IPS-18c (cell line): ENCODE data around the gene TMEM209.
A peak's percentile ranks its signal among the peaks of the same experiment; 100 is the strongest.
"Not testable (repeated sequence)": the region's sequence is repeated elsewhere in the genome, so short reads cannot be mapped to it uniquely, and the experiment has no call there.

Experiments
- H3K4me3 ChIP-seq: 2 replicates; pipeline ENCODE4 v1.7.0; 2013; ENCODE audit warnings: low read depth, mild to moderate bottlenecking, low read length, moderate library complexity; ENCODE audit not compliant: insufficient read depth
- H3K9me3 ChIP-seq: one replicate; pipeline ENCODE4 v1.6.1; 2013; ENCODE audit warnings: mild to moderate bottlenecking, low read length, moderate library complexity; ENCODE audit not compliant: control insufficient read depth, insufficient read depth

The TMEM209 gene

GRCh38 chr7:130151591-130152492, 53.4 kb downstream of the TMEM209 start:
- H3K4me3 ChIP-seq = no peak overlapping the region
- H3K9me3 ChIP-seq = no peaks in the 10 kb centered on the region

DNA sequence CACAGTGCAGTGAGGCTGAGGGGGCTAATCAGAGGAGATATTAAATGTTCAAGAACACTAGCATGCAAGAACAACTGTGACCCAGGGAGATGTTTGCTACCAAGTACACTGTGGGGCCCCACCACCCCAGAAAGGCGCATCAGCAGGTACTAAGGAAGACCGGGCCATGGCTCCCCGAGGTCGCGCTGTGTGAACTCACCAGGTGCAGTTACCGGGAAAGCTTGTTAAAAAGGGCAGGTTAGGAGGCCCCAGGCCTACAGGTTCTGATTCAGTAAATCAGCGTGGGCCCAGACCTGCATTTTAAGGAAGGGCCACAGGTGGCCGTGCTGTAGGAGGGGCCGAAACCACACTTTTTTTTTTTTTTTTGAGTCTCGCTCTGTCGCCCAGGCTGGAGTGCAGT, 54.6 kb downstream of the TMEM209 start:
- no peak overlapping the region for H3K4me3 ChIP-seq
- H3K9me3 ChIP-seq = no peaks in the 10 kb centered on the region

DNA sequence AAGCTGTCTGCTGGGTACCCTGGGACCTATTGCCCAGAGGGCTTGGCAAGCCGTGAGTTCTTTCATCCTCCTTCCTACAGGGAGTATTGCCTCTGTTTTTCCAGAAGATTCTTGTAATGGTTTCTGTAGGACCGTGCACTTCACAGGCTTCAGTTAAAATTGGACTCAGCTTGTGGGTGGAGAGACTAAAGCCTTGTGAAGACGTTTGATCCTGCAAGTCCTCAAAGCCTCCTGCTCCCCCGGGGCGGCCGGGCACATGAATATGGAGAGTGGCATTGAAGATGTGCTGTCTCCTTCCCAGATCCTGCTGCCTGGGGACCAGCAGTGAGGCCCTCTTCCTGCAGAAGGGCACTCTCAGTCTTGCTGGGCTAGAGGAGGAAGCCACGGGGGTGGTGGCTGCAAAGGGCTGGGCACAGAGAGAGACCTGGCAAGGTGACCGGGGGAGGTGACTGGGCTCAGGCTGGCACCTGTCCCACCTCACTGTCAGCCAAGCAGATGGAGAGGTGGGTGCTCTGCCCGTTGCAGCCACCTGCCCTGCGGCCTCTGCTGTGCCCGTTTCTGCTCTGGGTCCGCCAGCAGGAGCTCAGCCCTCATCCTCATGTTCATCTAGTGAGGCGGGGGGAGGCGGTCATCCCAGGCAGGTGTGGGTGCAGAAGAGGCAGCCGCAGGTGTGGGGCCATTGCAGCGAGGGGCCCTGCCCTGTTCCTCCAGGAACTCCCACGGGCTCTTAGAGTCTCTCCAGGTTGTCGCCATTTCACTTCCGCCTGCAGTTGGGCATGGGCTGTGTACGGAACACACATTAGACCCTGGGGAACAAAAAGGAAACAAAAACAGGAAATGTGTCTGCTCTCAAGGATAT, 55.7 kb downstream of the TMEM209 start:
- H3K4me3 ChIP-seq = no peak overlapping the region
- H3K9me3 ChIP-seq = no peaks in the 10 kb centered on the region

- H3K9me3 ChIP-seq = no peaks in the 10 kb centered on the region
- no peak overlapping the region for H3K4me3 ChIP-seq
Observed at GRCh38 chr7:130148561-130148960, 56.6 kb downstream of the TMEM209 start.

GRCh38 chr7:130147710-130148325, 57.4 kb downstream of the TMEM209 start:
- no peak overlapping the region for H3K4me3 ChIP-seq
- H3K9me3 ChIP-seq = no peaks in the 10 kb centered on the region

DNA sequence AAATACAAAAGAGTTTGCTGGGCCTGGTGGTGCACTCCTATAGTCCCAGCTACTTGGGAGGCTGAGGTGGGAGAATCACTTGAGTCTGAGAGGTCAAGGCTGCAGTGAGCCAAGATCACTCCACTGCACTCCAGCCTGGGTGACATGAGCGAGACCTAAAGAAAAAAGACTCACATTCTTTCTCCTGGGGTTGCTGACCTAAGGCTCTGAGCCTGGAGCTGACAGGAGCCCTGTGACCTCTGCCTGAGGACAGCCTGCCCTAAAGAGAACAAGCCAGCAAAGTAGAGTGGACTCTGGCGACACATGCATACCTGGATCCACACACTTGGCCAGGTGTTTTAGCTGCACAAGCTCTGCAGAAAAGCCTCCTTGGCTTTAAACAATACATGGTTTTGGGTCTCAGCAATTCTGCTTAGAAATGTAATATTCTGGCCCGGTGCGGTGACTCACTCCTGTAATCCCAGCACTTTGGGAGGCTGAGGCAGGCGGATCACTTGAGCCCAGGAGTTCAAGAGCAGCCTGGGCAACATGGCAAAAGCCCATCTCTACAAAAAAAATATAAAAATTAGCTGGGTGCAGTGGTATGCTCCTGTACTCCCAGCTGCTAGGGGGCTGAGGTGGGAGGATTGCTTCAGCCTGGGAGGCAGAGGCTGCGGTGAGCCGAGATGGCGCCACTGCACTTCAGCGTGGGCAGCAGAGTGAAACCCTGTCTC, 58.4 kb downstream of the TMEM209 start:
- Histone ChIP-seq H3K9me3 (no peaks in the 10 kb centered on the region), H3K4me3 (no peak overlapping the region)

- H3K4me3 ChIP-seq, H3K9me3 ChIP-seq: not testable (repeated sequence)
Observed at GRCh38 chr7:130146142-130146541, 59.1 kb downstream of the TMEM209 start.

DNA sequence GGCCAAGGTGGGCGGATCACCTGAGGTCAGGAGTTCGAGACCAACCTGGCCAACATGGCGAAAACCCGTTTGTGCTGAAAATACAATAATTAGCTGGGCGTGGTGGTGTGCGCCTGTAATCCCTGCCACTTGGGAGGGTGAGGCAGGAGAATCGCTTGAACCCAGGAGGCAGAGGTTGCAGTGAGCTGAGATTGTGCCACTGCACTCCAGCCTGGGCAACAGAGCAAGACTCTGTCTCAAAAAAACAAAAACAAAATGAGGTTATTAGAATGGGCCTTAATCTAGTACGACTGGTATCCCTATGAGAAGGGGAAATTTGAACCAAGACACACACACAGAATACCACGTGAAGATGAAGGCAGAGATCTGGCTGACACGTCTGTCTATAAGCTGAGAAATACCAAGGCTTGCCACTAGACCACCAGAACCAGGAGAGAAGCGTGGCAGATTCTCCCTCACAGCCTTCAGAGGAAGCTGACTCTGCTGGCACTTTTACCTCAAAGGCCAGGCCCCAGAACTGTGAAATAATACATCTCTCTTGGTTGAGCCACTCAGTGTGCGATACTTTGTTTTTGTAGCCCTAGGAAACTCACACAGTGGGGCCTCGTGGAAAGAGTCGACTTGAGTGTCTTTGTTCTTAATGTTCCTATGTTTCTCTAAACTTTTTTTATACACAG, 59.6 kb downstream of the TMEM209 start:
- no peaks in the 10 kb centered on the region for H3K9me3 ChIP-seq
- H3K4me3 ChIP-seq = no peak overlapping the region

DNA sequence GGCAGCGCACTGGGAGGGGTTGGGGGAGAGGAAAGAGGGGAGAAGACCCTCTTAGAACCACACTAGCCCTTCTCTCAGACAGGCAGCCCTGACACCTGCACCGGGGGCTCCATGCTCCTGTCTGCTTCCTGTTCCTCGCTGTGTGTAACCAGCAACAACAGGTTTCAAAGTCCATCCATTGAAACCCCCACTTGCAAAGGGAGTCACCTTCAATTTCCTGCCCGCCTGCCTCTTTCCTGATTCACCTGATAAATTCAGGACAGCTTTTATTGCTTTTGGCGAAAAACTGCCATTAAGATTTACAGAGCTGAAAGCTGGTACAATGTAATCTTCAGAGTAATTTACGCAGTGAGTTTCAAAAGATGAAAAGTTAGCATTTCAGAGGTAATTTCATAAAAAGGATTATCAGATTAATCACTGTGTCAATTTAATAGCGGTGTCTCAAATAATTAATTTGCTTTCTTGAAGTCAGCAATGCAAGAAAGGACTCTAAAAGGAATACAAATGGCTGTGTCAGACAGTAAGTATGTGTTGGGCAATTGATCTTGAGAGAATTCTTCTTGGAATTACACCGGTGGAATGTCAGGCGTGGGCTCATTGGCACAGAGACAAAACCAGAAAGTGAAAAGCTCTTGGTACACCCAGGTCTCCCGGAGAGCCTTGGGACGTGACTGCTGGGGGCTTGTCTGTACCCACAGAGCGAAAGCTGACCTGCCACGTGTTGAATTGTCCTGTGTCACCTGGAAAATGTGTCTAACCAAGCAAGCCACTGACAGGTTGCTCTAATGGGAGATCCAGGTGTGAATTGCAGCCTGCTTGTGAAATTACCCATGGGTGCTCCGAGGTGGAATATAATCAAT, 60.7 kb downstream of the TMEM209 start:
- H3K9me3 ChIP-seq = no peaks in the 10 kb centered on the region
- no peak overlapping the region for H3K4me3 ChIP-seq

DNA sequence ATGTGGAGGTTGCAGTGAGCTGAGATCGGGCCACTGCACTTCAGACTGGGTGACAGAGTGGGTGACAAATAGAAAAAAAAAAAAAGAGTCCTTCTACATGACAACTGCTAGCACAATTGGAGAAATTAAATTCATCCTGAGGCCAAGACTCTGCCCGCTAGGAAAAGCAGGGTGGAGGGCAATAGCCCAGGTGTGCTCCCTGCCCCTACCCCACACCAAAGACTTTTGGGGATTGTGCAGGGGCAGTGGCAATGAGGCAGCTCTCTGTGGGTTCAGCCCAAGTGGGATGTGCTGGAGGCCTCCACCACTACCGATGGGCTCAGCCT, 61.3 kb downstream of the TMEM209 start:
- H3K9me3 ChIP-seq = no peaks in the 10 kb centered on the region

DNA sequence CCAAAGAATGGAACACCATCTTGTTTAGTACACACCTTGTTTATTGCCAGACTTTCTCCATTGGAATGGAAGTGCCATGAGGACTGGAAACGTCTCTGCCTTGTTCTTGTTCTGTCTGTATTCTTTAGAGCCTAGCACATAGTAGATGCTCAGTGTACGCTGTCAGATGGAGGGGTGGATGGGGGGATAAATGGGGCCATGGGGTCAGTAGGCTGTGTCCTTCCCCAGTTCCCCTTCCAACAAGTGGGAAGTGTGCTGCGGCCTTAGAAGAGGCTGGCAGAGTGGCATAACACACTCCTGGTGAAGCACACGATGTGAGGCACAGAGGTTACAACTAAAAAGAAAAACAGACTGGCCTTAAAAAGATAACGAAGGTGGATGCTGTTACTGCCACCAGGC, 61.9 kb downstream of the TMEM209 start:
- no peak overlapping the region for H3K4me3 ChIP-seq
- H3K9me3 ChIP-seq = no peaks in the 10 kb centered on the region

More for the DNA sequence above, 61.3 kb downstream of the TMEM209 start:
- H3K4me3 ChIP-seq = no peak overlapping the region

- Histone ChIP-seq H3K9me3 (no peaks in the 10 kb centered on the region), H3K4me3 (no peak overlapping the region)
Observed at GRCh38 chr7:130142654-130143333, 62.4 kb downstream of the TMEM209 start.

DNA sequence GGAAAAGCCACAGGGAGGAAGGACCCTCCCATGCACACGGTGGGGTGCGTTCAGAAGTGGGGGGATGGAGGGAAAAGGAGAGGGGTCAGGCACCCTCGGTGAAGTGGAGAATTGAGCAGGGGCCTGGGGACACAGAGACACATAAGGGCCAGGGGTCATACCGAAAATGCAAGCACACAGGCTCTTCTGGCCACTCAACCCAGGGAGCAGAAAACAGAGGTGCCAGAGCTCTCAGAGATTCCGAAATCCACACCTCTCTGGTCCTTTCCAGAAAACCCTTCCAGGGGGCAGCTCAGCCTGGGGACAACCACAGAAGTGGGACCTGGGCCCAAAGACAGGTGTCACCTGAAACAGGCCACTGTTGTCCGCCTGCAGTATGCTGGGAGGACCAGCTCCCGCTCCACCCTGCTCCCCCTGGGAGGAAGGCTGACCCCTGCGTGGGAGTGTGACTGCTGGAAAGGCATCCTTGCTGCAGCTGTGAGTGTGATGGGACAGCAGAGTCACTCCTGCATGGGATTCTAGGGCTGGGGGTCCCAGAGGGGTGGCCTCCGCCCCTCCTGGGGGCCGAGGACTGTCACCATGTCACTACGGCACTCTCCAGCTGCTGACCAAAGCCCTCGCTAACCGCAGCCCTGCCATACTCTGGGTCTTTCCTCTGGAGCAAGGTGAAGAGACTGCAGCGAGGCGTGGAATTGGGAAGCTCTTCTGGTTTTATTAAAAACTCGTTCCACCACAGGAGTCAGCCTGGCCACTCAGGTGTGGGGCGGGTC, 63.1 kb downstream of the TMEM209 start:
- no peaks in the 10 kb centered on the region for H3K9me3 ChIP-seq
- H3K4me3 ChIP-seq = peak overlapping the region; percentile 47

- no peaks in the 10 kb centered on the region for H3K9me3 ChIP-seq
- H3K4me3 ChIP-seq = peak overlapping the region; percentile 47
Observed at GRCh38 chr7:130141161-130141883, 63.9 kb downstream of the TMEM209 start.
